HCT116 (cell line): ENCODE results near the gene LRIF1.

Source experiments
- ATF3 ChIP-seq: IDR thresholded peaks from 2 replicates; pipeline ENCODE4 v1.6.1; 2012
- CTCF ChIP-seq, 3 experiments: fragments of 200-600 bp in 1 of 3; sonication (generic) in 1 of 3; IDR thresholded peaks in 2 of 3; conservative IDR thresholded peaks in 1 of 3; 2 replicates each; pipeline ENCODE4 v1.5.1; 2012 to 2017; ENCODE audit warnings: low read depth in 2 of 3, low read length in 2 of 3, antibody characterized with exemption in 1 of 3, borderline replicate concordance in 1 of 3, control low read depth in 1 of 3, mild to moderate bottlenecking in 1 of 3, mixed read lengths in 1 of 3, mixed run types in 1 of 3, moderate library complexity in 1 of 3; ENCODE audit not compliant: insufficient read depth in 1 of 3
- ELF1 ChIP-seq: IDR thresholded peaks from 2 replicates; pipeline ENCODE4 v1.6.1; 2012; ENCODE audit warnings: low read depth, borderline replicate concordance
- EZH2 ChIP-seq: fragments of 200-600 bp; sonication (generic); IDR thresholded peaks from 2 replicates; pipeline ENCODE4 v1.6.1; 2017; ENCODE audit warnings: antibody characterized with exemption, mixed run types
- MAX ChIP-seq: IDR thresholded peaks from 2 replicates; pipeline ENCODE4 v1.6.1; 2012
- POLR2A ChIP-seq: IDR thresholded peaks from 2 replicates; pipeline ENCODE4 v1.7.0; 2011; ENCODE audit warnings: borderline replicate concordance; ENCODE audit not compliant: insufficient read depth, insufficient read length; ENCODE audit errors: extremely low read depth
- POLR2AphosphoS5 ChIP-seq: IDR thresholded peaks from 2 replicates; pipeline ENCODE4 v1.6.1; 2011; ENCODE audit warnings: mild to moderate bottlenecking, low read depth, low read length, moderate library complexity
- RAD21 ChIP-seq: IDR thresholded peaks from 2 replicates; pipeline ENCODE4 v1.6.1; 2012; ENCODE audit warnings: low read depth, mild to moderate bottlenecking
- REST ChIP-seq: IDR thresholded peaks from 2 replicates; pipeline ENCODE4 v1.6.1; 2012; ENCODE audit warnings: low read depth
- TCF7L2 ChIP-seq: IDR thresholded peaks from 2 replicates; pipeline ENCODE4 v1.7.0; 2011; ENCODE audit warnings: borderline replicate concordance, inconsistent platforms; ENCODE audit not compliant: insufficient read depth, insufficient read length; ENCODE audit errors: extremely low read depth
- YY1 ChIP-seq: IDR thresholded peaks from 2 replicates; pipeline ENCODE4 v1.6.1; 2011; ENCODE audit warnings: low read length, low read depth, moderate library complexity, mild to moderate bottlenecking; ENCODE audit not compliant: insufficient replicate concordance; ENCODE audit errors: extremely low read depth
- ZFX ChIP-seq: fragments of 450-650 bp; IDR thresholded peaks from 2 replicates; pipeline ENCODE4 v1.6.1; 2017
- ZNF274 ChIP-seq: fragments of 200-500 bp; sonication (Bioruptor generic); IDR thresholded peaks from 2 replicates; pipeline ENCODE4 v1.6.1; 2014; ENCODE audit warnings: mild to moderate bottlenecking, low read depth, low read length, inconsistent platforms

GRCh38 chr1:110979154-110979553 is 15.4 kb upstream of the LRIF1 start:
- no peak for TF ChIP-seq CTCF (IDR thresholded peaks at IDR 0.05 in 2 of 3, conservative IDR thresholded peaks at IDR 0.05 in 1 of 3; ENCODE audit: borderline replicate concordance in 1 of 3, insufficient read depth in 1 of 3, low read depth in 2 of 3, low read length in 2 of 3)
- no peak for TF ChIP-seq MAX
- no peak for TF ChIP-seq TCF7L2
- TF ChIP-seq POLR2AphosphoS5 = no peak
- no peak for TF ChIP-seq ZFX
- no peak for TF ChIP-seq POLR2A
- no peak for TF ChIP-seq ELF1
- TF ChIP-seq YY1 = no peak
- TF ChIP-seq REST = no peak
- no peak for TF ChIP-seq EZH2
- TF ChIP-seq RAD21 = no peak
- TF ChIP-seq ATF3 = no peak
- no peak for TF ChIP-seq ZNF274
